Gastrocnemius medialis (tissue), 4 donors: Measurements from ENCODE around the gene SGPL1.

Experiments used
- CTCF ChIP-seq, 5 experiments: fragments of 450-650 bp in 3 of 5; fragments of 200-600 bp in 2 of 5; sonication (generic) in 2 of 5; IDR thresholded peaks in 4 of 5; conservative IDR thresholded peaks in 1 of 5; 1 replicate in 4 of 5; 2 replicates in 1 of 5; pipeline ENCODE4 v1.5.1; 2016 to 2019; ENCODE audit warnings: antibody characterized with exemption in 5 of 5, mild to moderate bottlenecking in 3 of 5, moderate library complexity in 3 of 5
- POLR2A ChIP-seq, 2 donors: fragments of 450-650 bp; IDR thresholded peaks; one replicate each; pipeline ENCODE4 v1.6.1; 2017; ENCODE audit warnings: antibody characterized with exemption in 2 of 2, mild to moderate bottlenecking in 2 of 2, moderate library complexity in 2 of 2

GRCh38 chr10:70872291-70872690, 56.5 kb downstream of the SGPL1 start:
- TF ChIP-seq CTCF (IDR thresholded peaks at IDR 0.05 in 4 of 5, conservative IDR thresholded peaks at IDR 0.05 in 1 of 5) (no peak), POLR2A (IDR thresholded peaks at IDR 0.05) (no peak)
